Measurements from ENCODE around the gene TUBB2A.

- TF ChIP-seq HDGF (IDR thresholded peaks at IDR 0.05; ENCODE audit: borderline replicate concordance) (no peak), ELF4 (IDR thresholded peaks at IDR 0.05) (no peak), BHLHE40 (IDR thresholded peaks at IDR 0.05; ENCODE audit: borderline replicate concordance) (no peak)
Observed at GRCh38 chr6:3202999-3203696, 45.8 kb upstream of the TUBB2A start.

Measured in HEK293T (cell line).